ENCODE measurements around the gene TXNRD3.

DNA sequence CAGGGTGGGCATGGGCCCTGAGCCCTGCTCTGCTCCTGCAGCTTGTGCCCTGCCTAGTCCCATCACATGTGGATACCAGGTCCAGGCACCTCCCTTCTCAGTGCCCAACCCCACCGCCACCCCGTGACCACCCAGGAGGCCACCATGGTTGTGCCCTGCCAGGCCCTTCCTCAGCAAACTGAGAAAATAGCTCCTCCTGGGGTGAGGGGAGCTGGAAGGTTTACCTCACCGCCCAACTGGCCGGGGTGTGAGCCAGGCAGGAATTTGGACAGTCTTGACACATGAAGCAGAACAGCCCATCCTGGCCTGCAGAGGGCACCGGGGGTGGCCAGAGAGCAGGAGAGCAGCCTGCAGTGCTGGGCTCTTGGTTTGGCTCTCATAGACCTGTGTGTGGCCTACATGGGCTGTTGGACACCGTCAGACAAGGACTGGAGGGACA is 84.8 kb downstream of the TXNRD3 start:
- no peak for TF ChIP-seq TEAD4 (IDR thresholded peaks at IDR 0.05; ENCODE audit: borderline replicate concordance, insufficient read depth)
- TF ChIP-seq, protein P1, sequence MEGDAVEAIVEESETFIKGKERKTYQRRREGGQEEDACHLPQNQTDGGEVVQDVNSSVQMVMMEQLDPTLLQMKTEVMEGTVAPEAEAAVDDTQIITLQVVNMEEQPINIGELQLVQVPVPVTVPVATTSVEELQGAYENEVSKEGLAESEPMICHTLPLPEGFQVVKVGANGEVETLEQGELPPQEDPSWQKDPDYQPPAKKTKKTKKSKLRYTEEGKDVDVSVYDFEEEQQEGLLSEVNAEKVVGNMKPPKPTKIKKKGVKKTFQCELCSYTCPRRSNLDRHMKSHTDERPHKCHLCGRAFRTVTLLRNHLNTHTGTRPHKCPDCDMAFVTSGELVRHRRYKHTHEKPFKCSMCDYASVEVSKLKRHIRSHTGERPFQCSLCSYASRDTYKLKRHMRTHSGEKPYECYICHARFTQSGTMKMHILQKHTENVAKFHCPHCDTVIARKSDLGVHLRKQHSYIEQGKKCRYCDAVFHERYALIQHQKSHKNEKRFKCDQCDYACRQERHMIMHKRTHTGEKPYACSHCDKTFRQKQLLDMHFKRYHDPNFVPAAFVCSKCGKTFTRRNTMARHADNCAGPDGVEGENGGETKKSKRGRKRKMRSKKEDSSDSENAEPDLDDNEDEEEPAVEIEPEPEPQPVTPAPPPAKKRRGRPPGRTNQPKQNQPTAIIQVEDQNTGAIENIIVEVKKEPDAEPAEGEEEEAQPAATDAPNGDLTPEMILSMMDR (IDR thresholded peaks at IDR 0.05) = no peak
- no peak for TF ChIP-seq RFX5 (IDR thresholded peaks at IDR 0.05; ENCODE audit: low read length)
- TF ChIP-seq FOXM1 (IDR thresholded peaks at IDR 0.05; ENCODE audit: low read depth) = no peak
